Endothelial cell of umbilical vein (primary cell): ENCODE measurements around the gene JCHAIN.

Experiments
- EZH2 ChIP-seq: IDR thresholded peaks from 2 replicates; pipeline ENCODE4 v1.6.1; 2012; ENCODE audit warnings: borderline replicate concordance, low read depth, mild to moderate bottlenecking, moderate library complexity, low read length, inconsistent platforms; ENCODE audit not compliant: severe bottlenecking
- FOS ChIP-seq: IDR thresholded peaks from 2 replicates; pipeline ENCODE4 v1.6.1; 2011; ENCODE audit warnings: mild to moderate bottlenecking, low read length, moderate library complexity, borderline replicate concordance; ENCODE audit not compliant: insufficient read depth
- POLR2A ChIP-seq: IDR thresholded peaks from 2 replicates; pipeline ENCODE4 v1.6.1; 2012; ENCODE audit warnings: low read depth, mild to moderate bottlenecking, control low read depth, low read length
- POLR2AphosphoS5 ChIP-seq: IDR thresholded peaks from 2 replicates; pipeline ENCODE4 v1.6.1; 2012; ENCODE audit warnings: low read depth, mild to moderate bottlenecking, control low read depth, low read length, moderate library complexity; ENCODE audit not compliant: insufficient read depth
- TF ChIP-seq, protein P1 (sequence below), 2 donors: IDR thresholded peaks; 1 replicate in 1 of 2; 2 replicates in 1 of 2; pipeline ENCODE4 v1.5.1; 2011; ENCODE audit warnings: low read length in 2 of 2, mild to moderate bottlenecking in 2 of 2, moderate library complexity in 2 of 2, control low read depth in 1 of 2, inconsistent platforms in 1 of 2, low read depth in 1 of 2; ENCODE audit not compliant: insufficient read depth in 1 of 2; ENCODE audit errors: extremely low read depth in 1 of 2
- TF ChIP-seq, protein P2 (sequence below): IDR thresholded peaks from 2 replicates; pipeline ENCODE4 v1.6.1; 2011; ENCODE audit not compliant: insufficient read depth, insufficient read length

DNA sequence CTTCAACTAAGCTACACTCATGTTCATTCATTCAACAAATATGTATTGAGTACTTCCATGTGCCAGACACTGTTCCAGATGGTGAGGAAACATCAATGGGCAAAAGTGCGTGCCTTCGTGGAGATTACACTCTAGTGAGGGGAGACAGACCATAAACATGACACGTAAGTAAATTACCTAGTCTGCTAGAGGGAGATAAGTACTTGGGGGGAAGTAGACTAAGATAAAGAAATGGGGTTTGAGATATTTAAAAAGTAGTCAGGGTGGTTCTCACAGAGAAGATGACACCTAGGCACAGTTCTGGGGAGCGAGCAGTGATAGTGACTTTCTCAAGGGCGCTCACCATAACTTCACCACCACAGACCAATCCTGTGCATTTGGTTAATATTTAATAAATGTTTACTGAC is 11.7 kb downstream of the JCHAIN start:
- TF ChIP-seq FOS (no peak), POLR2A (no peak), EZH2 (no peak), POLR2AphosphoS5 (no peak)
- TF ChIP-seq, protein P1, sequence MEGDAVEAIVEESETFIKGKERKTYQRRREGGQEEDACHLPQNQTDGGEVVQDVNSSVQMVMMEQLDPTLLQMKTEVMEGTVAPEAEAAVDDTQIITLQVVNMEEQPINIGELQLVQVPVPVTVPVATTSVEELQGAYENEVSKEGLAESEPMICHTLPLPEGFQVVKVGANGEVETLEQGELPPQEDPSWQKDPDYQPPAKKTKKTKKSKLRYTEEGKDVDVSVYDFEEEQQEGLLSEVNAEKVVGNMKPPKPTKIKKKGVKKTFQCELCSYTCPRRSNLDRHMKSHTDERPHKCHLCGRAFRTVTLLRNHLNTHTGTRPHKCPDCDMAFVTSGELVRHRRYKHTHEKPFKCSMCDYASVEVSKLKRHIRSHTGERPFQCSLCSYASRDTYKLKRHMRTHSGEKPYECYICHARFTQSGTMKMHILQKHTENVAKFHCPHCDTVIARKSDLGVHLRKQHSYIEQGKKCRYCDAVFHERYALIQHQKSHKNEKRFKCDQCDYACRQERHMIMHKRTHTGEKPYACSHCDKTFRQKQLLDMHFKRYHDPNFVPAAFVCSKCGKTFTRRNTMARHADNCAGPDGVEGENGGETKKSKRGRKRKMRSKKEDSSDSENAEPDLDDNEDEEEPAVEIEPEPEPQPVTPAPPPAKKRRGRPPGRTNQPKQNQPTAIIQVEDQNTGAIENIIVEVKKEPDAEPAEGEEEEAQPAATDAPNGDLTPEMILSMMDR (IDR thresholded peaks at IDR 0.05; ENCODE audit: extremely low read depth in 1 of 2, insufficient read depth in 1 of 2, low read depth in 1 of 2, low read length in 2 of 2): no peak
- TF ChIP-seq, protein P2, sequence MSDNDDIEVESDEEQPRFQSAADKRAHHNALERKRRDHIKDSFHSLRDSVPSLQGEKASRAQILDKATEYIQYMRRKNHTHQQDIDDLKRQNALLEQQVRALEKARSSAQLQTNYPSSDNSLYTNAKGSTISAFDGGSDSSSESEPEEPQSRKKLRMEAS: no peak
